ENCODE data around the gene ENC1. TPM values are rescaled to one million over a fixed set of nuclear protein-coding genes. Genes with fewer than 3 reads are reported as not detected.

Gene ENC1
- total and polyA plus RNA-seq, 2 of the 8 experiments (the other 6 are each of a cell fraction or from before 2014, with no cell fraction given), result 5.5 to 13.2 TPM

- TF ChIP-seq USF2 (IDR thresholded peaks at IDR 0.05; ENCODE audit: low read length) (no peak), KDM1A (IDR thresholded peaks at IDR 0.05; ENCODE audit: borderline replicate concordance, low read length) (no peak), BACH1 (IDR thresholded peaks at IDR 0.05; ENCODE audit: low read length) (no peak), GTF2F1 (IDR thresholded peaks at IDR 0.05; ENCODE audit: borderline replicate concordance, low read depth, low read length) (no peak), SP1 (IDR thresholded peaks at IDR 0.05; ENCODE audit: low read depth, low read length) (no peak), SP2 (IDR thresholded peaks at IDR 0.05; ENCODE audit: low read length) (no peak), KDM4A (IDR thresholded peaks at IDR 0.05; ENCODE audit: low read depth, low read length, severe bottlenecking) (no peak), KDM5A (IDR thresholded peaks at IDR 0.05; ENCODE audit: low read length) (no peak), YY1 (IDR thresholded peaks at IDR 0.05; ENCODE audit: low read depth, low read length) (no peak), TAF7 (optimal IDR thresholded peaks at IDR 0.05; ENCODE audit: borderline replicate concordance, low read depth, low read length) (no peak)
Measured at GRCh38 chr5:74608736-74609601, 31.6 kb downstream of the ENC1 start (continued).
